Peyer's patch (tissue), 4 donors: ENCODE results near the gene JPH4.

Source experiments
- CTCF ChIP-seq, 6 experiments: fragments of 450-650 bp in 4 of 6; fragments of 200-600 bp in 2 of 6; sonication (generic) in 1 of 6; IDR thresholded peaks; one replicate each; pipeline ENCODE4 v1.5.1; 2017 to 2019; ENCODE audit warnings: antibody characterized with exemption in 6 of 6, mild to moderate bottlenecking in 3 of 6, moderate library complexity in 1 of 6
- POLR2A ChIP-seq, 2 donors: fragments of 450-650 bp; IDR thresholded peaks; one replicate each; pipeline ENCODE4 v1.5.1; 2017; ENCODE audit warnings: antibody characterized with exemption in 2 of 2, mild to moderate bottlenecking in 2 of 2, moderate library complexity in 2 of 2

- no peak for TF ChIP-seq POLR2A (IDR thresholded peaks at IDR 0.05)
- TF ChIP-seq CTCF (IDR thresholded peaks at IDR 0.05) = no peak
Observed at GRCh38 chr14:23556700-23557440, 21.7 kb downstream of the JPH4 start.
